HG03571 (cell line): Measurements from ENCODE around the gene RSPH1.

Experiments
- ATAC-seq: cut with Tn5 transposase; IDR thresholded peaks from one replicate; pipeline ENCODE4 v1.9.1; 2021; ENCODE audit not compliant: unreplicated experiment

Gene RSPH1

DNA sequence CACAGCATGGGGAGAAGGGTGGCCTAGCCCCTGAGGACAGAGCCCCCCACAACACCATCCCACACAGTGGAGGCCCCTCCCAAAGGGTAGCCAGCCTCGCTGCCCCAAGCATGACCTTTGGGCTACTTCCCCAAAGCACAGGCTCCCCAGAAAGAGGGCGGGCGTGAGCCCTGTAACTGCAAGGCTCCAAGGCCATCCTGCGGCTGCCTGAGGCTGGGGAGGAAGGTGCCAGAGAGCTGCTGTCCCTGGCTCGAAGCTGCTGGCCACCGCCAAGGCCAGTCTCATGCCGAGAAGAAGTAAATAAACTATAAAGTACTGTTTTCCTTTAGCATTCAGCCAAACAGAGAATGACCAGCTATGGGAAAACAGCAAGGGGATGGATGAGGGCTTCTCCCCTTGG, 64.8 kb downstream of the RSPH1 start:
- no peak for ATAC-seq

DNA sequence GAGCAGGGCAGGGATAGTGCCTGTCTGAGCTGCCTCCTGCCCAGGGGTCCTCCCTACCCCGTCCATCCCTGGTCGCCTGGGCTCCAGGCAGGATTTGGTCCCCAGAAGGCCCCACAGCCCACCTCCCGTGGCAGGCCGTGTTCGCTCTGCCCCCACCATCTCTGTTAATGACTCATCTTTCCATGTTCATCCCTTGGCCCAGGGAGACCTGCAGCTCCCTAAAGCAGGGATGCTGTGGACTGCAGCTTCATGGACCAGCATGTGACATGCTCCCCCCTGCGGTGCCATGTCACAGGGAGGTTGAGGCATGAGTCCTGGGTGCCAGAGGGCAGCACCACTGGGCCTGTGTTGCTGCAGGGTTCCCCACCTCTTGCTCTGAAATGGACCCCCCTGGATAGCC, 65.5 kb downstream of the RSPH1 start:
- ATAC-seq = no peak

DNA sequence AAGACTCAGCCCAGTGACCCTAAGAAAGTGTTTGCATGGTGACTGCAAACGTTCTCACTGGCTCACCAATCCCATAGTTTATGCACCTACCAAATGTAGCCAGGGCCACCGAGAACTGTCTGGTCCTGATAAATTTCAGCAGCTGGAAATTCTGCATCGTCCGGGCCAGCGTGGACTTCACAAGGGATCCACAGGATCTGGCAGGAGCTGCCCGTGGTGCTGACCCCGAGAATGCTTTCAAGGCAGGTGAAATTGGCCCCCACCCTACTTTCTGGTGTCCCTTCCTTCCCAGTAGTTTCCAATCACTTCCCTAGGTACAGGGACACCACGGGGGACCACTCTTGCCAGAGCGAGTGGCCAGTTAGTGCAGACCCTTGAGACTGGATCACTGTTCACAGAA, 66.2 kb downstream of the RSPH1 start:
- ATAC-seq = no peak

DNA sequence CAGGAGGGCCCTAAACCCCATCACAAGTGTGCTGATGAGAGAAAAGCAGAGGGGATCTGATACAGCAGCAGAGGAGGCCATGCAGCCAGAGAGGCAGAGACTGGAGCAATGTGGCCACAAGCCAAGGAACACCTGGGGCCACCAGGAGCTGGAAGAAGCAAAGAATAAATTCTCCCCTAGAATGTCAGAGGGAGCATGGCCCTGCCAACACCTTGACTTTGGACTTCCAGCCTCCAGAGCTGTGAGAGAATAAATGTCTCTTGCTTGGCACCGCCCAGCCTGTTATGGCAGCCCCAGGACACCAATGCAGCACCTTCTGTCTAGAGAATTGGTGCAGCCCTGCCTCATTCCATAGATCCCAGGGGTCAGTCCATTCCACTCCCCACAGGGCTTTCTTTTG, 67.0 kb downstream of the RSPH1 start:
- ATAC-seq = no peak

DNA sequence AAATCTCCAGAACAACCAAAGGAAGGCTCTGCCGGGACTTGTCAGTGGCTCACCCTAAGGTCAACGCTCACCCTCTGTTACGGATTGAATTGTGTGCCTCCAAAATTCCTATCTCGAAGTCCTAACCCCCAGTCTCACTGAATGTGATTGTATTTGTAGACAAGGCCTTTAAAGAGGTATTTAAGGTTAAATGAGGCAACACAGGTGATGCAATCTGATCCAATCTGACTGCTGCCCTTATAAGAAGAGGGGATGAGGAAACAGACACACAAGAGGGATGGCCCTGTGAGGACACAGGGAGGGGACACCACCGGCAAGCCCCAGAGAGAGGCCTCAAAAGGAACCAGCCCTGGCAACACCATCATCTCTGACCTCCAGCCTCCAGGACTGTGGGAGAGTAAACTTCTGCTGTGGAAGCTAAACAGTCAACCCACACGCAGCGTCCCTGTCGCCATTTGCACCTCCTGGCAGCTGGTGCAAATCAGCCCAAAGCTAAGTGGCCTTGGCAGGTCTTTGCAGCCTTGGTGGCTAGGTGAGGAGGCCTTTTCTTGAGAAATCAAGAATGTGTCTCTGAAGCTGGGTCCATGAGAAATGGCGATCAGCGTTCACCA, 68.1 kb downstream of the RSPH1 start:
- ATAC-seq = no peak

DNA sequence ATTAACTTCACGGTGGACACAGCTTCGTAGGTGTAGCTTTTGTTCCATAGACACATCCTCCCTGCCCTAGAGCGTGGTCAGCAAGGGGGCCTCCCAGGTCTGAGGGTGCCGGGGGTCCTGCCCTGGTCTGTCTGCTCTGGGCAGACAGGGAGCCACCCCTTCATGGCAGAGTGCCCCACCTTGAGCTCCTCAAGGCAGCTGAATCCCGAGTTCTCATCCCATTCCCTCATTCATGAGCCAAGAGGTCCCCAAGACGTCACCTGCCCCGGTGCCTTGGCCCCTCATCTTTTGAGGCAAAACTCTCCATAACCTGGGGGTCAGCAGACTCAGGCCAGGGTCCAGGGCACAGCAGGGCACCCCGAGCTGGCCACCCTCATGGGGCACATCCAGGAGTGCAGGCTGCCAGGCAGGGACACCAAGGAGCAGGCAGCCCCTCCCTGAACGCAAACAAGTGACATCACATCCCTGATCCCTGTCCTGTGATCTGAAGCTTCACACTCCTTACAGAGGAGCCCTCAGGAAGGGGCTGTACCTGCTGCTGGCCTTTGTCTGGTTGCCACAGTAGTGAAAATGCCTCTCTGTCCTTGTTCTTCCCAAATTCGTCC, 69.0 kb downstream of the RSPH1 start:
- ATAC-seq = no peak

DNA sequence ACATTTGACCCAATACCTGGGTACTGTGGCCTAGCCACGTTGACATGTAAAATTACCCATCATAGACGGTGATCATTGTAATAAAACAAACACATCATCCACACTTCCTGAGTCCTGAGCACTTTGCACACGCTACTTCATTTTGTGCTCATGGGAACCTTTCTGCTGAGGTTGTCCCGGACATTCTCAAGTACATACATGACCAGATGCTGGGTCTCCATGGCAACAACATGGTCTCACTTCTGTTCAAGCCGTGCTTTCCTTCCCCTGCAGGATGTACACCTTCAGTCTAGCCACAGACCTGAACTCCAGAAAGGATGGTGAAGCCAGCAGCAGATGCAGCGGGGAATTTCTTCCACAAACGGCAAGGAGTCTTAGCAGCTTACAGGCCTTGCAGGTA, 69.6 kb downstream of the RSPH1 start:
- ATAC-seq = no peak

DNA sequence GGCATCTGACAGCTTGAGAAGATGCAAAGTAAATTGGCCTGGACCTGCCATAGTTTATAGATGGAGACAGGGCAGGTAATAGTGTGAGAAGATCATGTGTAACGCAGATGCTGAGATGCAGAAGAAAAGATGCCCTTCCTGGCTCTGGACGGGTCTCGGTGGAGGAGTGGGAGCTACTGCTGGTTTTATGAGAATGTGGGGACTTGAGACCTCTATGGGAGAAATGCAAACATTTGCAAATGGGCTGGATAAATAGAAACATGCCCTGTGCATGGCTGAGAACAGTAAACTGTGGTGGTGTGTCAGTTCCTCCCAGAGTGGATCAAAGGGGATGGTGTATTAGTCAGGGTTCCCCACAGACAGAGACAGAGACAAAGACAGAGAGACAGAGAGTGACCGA, 70.4 kb downstream of the RSPH1 start:
- ATAC-seq = no peak

DNA sequence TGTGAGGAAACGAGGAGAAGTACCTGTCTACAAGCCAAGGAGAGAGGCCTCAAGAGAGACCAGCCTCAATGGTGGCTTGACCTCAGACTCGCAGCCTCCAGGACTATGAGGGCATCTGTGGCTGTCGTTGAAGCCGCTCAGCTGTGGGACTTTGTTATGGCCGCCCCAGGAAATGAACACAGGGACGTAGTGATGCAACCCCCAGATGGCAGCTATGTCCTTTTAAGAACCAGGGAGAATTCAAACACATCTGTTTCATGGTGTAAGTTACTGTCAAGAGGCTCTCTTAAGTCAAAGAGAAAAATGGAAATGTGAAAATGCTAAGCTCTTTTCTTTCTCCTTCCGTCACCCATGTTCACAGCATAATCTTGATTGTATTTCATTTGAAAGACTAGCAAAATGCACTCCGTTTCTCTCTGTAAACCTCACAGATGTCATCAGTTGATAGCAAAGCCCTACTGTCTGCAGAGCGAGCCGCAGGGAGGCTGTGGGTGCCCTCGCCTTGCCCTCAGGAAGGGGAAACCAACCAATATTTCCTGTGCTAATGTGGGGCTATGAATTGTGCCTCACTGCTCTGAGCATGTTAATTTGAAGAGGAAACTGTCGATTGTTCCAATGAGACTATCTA, 71.0 kb downstream of the RSPH1 start:
- ATAC-seq = no peak

DNA sequence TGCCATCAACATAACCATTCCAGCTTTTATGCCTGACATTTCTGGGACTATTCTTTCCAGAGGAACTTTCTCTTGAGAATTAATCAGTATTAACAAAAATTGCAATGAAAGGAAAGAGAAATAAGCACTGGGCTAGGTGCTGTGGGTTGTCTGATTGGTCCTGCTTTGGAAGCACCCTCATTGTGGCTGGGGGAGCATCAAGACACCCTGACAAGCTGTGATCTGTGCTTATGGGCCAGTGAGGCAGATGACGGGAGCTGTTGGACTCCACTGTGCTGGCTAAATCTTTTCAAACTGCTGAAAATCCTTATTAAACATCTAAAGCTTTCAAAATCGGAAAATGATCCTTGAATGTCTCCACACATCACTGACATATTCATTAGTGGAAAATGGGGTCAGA, 72.3 kb downstream of the RSPH1 start:
- no peak for ATAC-seq

DNA sequence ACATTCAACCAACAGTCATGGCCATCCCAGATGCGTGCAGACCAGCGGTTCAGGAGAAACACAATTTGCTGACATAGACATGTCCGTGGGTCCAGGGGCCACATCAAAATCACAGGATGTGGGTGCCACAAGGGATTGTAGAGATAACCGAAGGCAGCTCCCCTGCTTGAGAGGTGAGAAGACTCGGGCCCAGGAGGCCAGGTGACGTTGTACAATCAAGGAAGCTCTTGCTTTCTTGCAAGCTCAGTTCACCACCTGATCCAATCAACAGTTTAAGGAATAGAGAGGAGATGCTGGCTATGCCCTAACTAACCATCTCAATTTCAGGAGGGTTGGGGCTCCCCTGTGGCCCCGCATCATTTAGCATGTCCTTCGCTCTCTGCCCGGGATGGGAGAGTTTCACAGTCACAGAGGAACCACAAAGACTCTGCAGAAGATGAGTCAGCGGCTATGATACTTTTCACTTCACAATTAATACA, 72.8 kb downstream of the RSPH1 start:
- ATAC-seq = no peak
